AG09319 (cell line): ENCODE measurements around the gene OR3A2.
"Not testable (repeated sequence)": the region's sequence is repeated elsewhere in the genome, so short reads cannot be mapped to it uniquely, and the experiment has no call there.

Experiments used
- DNase-seq: peaks from one replicate; pipeline ENCODE4 v3.0.0-alpha.2; 2010; ENCODE audit warnings: low read depth; ENCODE audit errors: extremely low read depth
- TF ChIP-seq, protein P1 (sequence below): IDR thresholded peaks from 2 replicates; pipeline ENCODE4 v1.5.1; 2011; ENCODE audit warnings: low read depth, mild to moderate bottlenecking, inconsistent platforms, low read length, moderate library complexity

OR3A2 gene

DNA sequence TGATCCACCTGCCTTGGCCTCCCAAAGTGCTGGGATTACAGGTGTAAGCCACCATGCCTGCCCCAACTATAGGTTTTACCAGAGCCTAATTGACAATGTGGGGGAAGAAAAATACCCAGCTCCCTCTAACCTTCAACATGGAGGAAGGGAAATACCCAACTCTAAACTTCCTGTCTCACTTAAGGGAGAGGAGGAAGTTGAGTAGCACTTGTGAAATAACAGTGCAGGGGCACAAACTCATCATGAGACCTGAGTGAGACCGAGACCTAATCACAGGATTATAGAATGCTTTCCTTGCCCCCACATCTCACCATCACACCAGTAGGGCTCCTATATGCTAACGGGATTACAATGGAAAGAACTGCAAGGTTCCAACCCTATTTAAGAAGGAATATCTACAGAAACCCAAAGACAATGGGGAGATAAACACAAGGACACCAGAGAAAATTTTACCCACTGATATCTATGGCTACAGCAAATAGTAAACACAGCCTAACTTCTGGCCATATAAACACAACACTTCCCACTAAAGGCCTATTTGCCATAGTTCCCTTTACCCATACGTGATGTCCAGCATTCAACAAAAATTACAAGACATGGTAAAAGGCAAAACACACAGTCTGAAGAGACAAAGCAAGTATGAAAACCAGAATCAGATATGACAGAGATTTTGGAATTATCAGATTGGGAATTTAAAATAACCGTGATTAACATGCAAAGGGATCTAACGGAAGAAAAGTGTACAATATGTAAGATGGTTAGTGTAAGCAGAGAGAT lies 114.8 kb downstream of the OR3A2 start:
- no peak for DNase-seq
- TF ChIP-seq, protein P1, sequence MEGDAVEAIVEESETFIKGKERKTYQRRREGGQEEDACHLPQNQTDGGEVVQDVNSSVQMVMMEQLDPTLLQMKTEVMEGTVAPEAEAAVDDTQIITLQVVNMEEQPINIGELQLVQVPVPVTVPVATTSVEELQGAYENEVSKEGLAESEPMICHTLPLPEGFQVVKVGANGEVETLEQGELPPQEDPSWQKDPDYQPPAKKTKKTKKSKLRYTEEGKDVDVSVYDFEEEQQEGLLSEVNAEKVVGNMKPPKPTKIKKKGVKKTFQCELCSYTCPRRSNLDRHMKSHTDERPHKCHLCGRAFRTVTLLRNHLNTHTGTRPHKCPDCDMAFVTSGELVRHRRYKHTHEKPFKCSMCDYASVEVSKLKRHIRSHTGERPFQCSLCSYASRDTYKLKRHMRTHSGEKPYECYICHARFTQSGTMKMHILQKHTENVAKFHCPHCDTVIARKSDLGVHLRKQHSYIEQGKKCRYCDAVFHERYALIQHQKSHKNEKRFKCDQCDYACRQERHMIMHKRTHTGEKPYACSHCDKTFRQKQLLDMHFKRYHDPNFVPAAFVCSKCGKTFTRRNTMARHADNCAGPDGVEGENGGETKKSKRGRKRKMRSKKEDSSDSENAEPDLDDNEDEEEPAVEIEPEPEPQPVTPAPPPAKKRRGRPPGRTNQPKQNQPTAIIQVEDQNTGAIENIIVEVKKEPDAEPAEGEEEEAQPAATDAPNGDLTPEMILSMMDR: no peak

DNA sequence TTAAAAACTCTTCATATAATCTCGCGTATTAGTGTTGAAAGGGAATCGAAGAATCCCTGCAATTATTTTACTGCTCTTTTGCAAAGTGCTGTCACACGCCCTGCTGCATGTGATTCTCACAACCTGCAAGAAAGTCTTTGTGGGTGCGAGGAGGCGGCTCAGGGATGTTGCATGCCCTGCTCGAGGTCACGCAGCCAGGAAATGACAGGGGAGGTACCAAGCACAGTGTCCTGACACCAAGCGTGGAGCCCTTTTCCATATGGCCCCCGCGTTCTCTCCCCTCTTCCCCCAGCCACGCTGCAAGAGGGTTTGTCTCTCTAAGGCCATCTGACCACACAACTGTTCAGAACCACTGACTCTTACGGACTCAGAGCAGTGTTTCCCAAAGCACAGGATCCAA lies 125.5 kb downstream of the OR3A2 start:
- no peak for DNase-seq
- TF ChIP-seq, protein P1: no peak

DNA sequence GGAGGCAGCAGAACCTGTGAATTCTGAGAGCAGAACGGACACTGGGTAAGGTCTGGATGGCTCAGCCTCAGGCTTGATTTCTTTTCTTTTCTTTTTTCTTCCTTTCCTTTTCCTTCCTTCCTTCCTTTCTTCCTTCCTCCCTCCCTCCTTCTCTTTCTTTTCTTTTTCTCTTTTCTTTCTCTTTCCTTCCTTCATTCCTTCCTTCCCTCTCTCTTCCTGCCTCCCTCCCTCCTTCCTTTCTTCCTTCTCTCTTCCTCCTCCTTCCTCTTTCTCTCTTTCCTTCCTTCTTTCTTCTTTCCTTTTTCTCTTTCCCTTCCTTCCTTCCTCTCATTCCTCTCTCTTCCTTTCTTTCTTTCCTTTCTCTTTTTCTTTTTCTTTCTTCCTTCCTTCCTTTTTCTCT lies 125.9 kb downstream of the OR3A2 start:
- TF ChIP-seq, protein P1: no peak
- no peak for DNase-seq

DNA sequence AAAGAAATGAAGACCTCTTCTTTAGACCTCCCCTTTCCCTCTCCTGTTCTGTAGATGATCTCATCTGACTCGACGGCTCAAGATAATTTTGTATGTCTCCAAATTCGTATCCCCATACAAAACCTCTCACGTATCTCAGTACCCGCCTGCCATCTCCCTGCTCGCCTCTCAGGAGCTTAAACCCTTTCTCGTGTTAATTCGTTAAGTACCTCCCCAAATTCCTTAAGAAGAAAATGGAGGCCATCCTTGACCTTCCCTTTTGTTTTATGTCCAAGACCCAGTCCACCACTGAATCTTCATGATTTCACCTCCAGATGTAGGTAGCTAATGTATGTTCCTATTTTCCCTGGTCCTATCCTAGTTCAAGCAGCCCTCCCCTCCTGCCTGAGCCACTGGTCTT lies 129.5 kb downstream of the OR3A2 start:
- DNase-seq: no peak

DNA sequence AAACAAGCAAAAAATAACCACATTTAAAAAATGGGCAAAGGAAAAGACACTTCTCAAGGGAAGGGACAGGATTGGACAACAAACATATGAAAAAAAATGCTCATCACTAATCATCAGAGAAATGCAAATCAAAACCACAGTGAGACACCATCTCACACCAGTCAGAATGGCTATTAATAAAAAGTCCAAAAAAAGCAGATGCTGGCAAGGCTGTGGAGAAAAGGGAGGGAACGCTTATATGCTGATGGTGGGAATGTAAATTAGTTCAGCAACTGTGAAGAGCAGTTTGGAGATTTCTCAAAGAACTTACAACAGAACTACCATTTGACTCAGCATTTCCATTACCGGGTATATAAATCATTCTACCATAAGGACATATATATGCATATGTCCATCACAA lies 137.1 kb downstream of the OR3A2 start:
- not testable (repeated sequence) for DNase-seq

More for the DNA sequence above, 129.5 kb downstream of the OR3A2 start:
- TF ChIP-seq, protein P1: no peak

DNA sequence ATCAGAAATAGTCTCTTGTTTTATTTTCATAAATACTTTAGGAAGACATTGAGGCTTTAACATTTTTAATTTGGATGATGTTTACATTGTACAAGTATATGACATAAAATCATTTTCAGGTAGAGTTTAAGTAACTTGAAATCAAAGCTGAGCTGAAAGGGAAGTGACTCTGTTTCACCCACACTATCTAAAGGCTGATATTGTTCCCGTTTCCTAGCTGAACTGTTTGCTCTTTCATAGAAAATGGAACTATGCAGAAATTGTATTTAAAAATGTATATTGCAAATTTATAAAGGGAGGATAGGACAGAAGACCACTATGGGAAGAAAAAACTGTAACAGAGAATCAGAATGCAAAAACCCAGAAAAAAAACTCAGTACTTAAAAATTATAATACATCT lies 141.3 kb downstream of the OR3A2 start:
- not testable (repeated sequence) for DNase-seq

DNA sequence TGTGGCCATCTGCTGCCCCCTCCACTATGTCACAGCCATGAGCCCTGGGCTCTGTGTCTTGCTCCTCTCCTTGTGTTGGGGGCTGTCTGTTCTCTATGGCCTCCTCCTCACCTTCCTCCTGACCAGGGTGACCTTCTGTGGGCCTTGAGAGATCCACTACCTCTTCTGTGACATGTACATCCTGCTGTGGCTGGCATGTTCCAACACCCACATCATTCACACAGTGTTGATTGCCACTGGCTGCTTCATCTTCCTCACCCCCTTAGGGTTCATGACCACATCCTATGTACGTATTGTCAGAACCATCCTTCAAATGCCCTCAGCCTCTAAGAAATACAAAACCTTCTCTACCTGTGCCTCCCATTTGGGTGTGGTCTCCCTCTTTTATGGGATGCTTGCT lies 145.1 kb downstream of the OR3A2 start:
- DNase-seq: not testable (repeated sequence)

DNA sequence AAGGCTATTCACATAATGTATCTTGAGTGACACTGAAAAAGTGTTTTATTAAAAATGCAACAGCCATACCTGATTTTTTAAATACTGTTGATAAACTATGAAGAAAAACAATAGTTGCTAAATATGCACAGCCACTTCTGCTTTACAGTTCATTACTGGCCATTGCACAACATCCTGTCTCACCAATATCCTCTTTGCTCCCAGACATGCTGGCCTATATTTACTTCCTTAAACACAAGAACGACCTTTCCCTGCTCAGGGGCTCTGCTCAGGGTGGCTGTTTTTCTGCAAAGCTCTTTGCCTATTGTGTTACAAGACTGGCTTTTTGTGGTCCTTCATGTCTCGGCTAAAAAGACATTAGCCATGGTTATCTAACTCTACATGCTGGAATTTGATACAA lies 147.4 kb downstream of the OR3A2 start:
- DNase-seq: not testable (repeated sequence)

DNA sequence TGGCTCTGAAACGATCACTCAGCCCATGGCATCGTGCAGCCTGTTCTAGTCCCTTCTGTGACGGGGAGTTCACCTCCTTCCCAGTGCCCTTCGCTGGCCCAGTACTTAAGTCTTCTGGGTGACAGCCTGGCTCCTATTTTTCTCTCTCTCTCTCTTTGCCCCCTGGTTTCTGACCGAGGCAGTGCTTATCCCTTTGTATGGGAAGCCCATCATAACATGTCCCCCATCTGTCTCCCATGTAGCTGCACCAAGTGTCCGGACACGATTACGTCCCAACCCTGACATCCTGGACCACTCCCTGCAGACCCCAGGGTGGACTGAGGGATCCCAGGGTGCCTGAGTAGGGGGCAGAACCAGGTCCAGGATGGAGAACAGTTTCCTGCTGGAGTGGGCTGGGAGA lies 153.8 kb downstream of the OR3A2 start:
- not testable (repeated sequence) for DNase-seq
